GM23338 (cell line): ENCODE data around the gene ZNF583.

ENCODE experiments used
- CTCF ChIP-seq, 2 experiments: fragments of 200-600 bp in 1 of 2; sonication (generic) in 1 of 2; conservative IDR thresholded peaks; 2 replicates each; pipeline versions ENCODE4 v1.5.1 to v1.6.1; 2016 to 2017; ENCODE audit warnings: antibody characterized with exemption in 2 of 2, low read depth in 2 of 2, mild to moderate bottlenecking in 2 of 2, moderate library complexity in 1 of 2
- EZH2 ChIP-seq: fragments of 200-600 bp; sonication (generic); IDR thresholded peaks from one replicate; pipeline ENCODE4 v1.8.0; 2017; ENCODE audit warnings: antibody characterized with exemption, mild to moderate bottlenecking, low read depth; ENCODE audit not compliant: unreplicated experiment
- EZH2phosphoT487 ChIP-seq: fragments of 200-600 bp; sonication (generic); IDR thresholded peaks from one replicate; pipeline ENCODE4 v1.8.1; 2018; ENCODE audit warnings: antibody characterized with exemption; ENCODE audit not compliant: unreplicated experiment
- JUNB ChIP-seq: IDR thresholded peaks from one replicate; pipeline ENCODE4 v1.6.1; 2016; ENCODE audit warnings: antibody characterized with exemption; ENCODE audit not compliant: unreplicated experiment
- POLR2AphosphoS5 ChIP-seq: IDR thresholded peaks from 2 replicates; pipeline ENCODE4 v1.6.1; 2016; ENCODE audit warnings: antibody characterized with exemption, low read depth

- no peak for TF ChIP-seq CTCF (conservative IDR thresholded peaks at IDR 0.05; ENCODE audit: low read depth in 2 of 2)
- peak; percentile 89 for TF ChIP-seq POLR2AphosphoS5
- no peak for TF ChIP-seq EZH2phosphoT487
- TF ChIP-seq EZH2: no peak
- TF ChIP-seq JUNB: no peak
Measured at GRCh38 chr19:56367829-56368711, 36.1 kb upstream of the ZNF583 start.
